ENCODE measurements around the gene ACOT6. TPM values are rescaled to one million over a fixed set of nuclear protein-coding genes. Genes with fewer than 3 reads are reported as not detected.
"Not testable (repeated sequence)": the region's sequence is repeated elsewhere in the genome, so short reads cannot be mapped to it uniquely, and the experiment has no call there.

Gene ACOT6
- total RNA-seq, 1 experiment from 2014 or later, result not detected

GRCh38 chr14:73644531-73645247 is 32.4 kb downstream of the ACOT6 start, which contains the start of gene DNAL1:
TSS of gene DNAL1 (plus strand) at chr14:73644986. CDS start at chr14:73645040, 54 bp downstream.
- Histone ChIP-seq H3K27me3 (ENCODE audit: low read length) (no peaks in the 10 kb centered on the region), H2AFZ (ENCODE audit: low read length) (peak within 1 kb of the TSS; percentile 70), H4K20me1 (ENCODE audit: insufficient read depth, low read depth, low read length) (no peaks in the 10 kb centered on the region), H3K9me2 (replicated peaks; ENCODE audit: insufficient read depth, low read length) (no peaks in the 10 kb centered on the region), H3K4me3 (ENCODE audit: low read length) (peak within 1 kb of the TSS; percentile 78), H3K4me1 (ENCODE audit: low read length) (peaks cover 18% of the 10 kb centered on the region), H3K4me2 (ENCODE audit: low read depth, low read length, poor library complexity, severe bottlenecking) (peak within 1 kb of the TSS; percentile 90), H3K79me2 (ENCODE audit: low read length) (peaks cover 17% of the 10 kb centered on the region), H3K9me3 (ENCODE audit: low read length) (no peaks in the 10 kb centered on the region), H3K9ac (ENCODE audit: low read length) (peak within 1 kb of the TSS; percentile 78), H3K36me3 (ENCODE audit: insufficient read depth, low read length) (no peaks in the 10 kb centered on the region), H3K27ac (ENCODE audit: low read length) (peak within 1 kb of the TSS; percentile 33)
- DNase-seq, result peak; percentile 98

GRCh38 chr14:73645248-73645610 is 32.9 kb downstream of the ACOT6 start:
- Histone ChIP-seq H3K27ac (ENCODE audit: low read length) (no peak overlapping the region), H3K4me1 (ENCODE audit: low read length) (peaks cover 18% of the 10 kb centered on the region), H3K9me2 (replicated peaks; ENCODE audit: insufficient read depth, low read length) (no peaks in the 10 kb centered on the region), H4K20me1 (ENCODE audit: insufficient read depth, low read depth, low read length) (no peaks in the 10 kb centered on the region), H3K36me3 (ENCODE audit: insufficient read depth, low read length) (no peaks in the 10 kb centered on the region), H3K79me2 (ENCODE audit: low read length) (peaks cover 22% of the 10 kb centered on the region), H3K9ac (ENCODE audit: low read length) (peak overlapping the region; percentile 78), H3K27me3 (ENCODE audit: low read length) (no peaks in the 10 kb centered on the region), H3K4me2 (ENCODE audit: low read depth, low read length, poor library complexity, severe bottlenecking) (peak overlapping the region; percentile 90), H3K9me3 (ENCODE audit: low read length) (no peaks in the 10 kb centered on the region), H3K4me3 (ENCODE audit: low read length) (peak overlapping the region; percentile 78), H2AFZ (ENCODE audit: low read length) (peak overlapping the region; percentile 62)
- no peak for DNase-seq

DNA sequence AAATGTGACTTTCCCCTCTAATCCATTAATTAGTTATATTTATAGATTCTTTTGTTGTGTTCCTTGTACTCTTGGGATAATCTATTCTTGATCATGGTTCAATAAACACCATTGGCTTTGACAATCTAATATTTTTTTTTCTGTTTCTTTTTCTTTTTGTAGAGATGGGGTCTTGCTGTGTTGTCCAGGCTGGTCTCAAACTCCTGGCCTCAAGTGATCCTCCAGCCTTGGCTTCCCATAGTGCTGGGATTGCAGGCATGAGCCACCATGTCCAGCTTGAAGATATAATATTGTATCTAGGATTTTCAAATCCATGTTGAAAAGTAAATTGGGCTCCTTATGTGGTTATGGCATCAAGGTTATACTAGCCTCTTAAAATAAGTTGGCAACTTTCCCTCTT is 38.7 kb downstream of the ACOT6 start:
- Histone ChIP-seq H4K20me1 (ENCODE audit: insufficient read depth, low read depth, low read length) (no peaks in the 10 kb centered on the region), H3K4me2 (ENCODE audit: low read depth, low read length, poor library complexity, severe bottlenecking) (no peak overlapping the region), H3K4me1 (ENCODE audit: low read length) (peaks cover 4% of the 10 kb centered on the region), H2AFZ (ENCODE audit: low read length) (no peak overlapping the region), H3K9ac (ENCODE audit: low read length) (no peak overlapping the region), H3K9me2 (replicated peaks; ENCODE audit: insufficient read depth, low read length) (no peaks in the 10 kb centered on the region), H3K36me3 (ENCODE audit: insufficient read depth, low read length) (peaks cover 9% of the 10 kb centered on the region), H3K27me3 (ENCODE audit: low read length) (no peaks in the 10 kb centered on the region), H3K27ac (ENCODE audit: low read length) (no peak overlapping the region), H3K79me2 (ENCODE audit: low read length) (peaks cover 12% of the 10 kb centered on the region), H3K9me3 (ENCODE audit: low read length) (no peaks in the 10 kb centered on the region), H3K4me3 (ENCODE audit: low read length) (no peak overlapping the region)
- DNase-seq, result no peak

- DNase-seq, result no peak
- H3K36me3 ChIP-seq (ENCODE audit: insufficient read depth, low read length), result peaks cover 9% of the 10 kb centered on the region
- no peak overlapping the region for H3K27ac ChIP-seq (ENCODE audit: low read length)
- H3K79me2 ChIP-seq (ENCODE audit: low read length), result no peaks in the 10 kb centered on the region; the same call in none of the 2 replicates
- no peak overlapping the region for H3K4me3 ChIP-seq (ENCODE audit: low read length)
- H3K27me3 ChIP-seq (ENCODE audit: low read length), result no peaks in the 10 kb centered on the region
- no peak overlapping the region for H2AFZ ChIP-seq (ENCODE audit: low read length)
- no peaks in the 10 kb centered on the region for H4K20me1 ChIP-seq (ENCODE audit: insufficient read depth, low read depth, low read length)
- H3K4me2 ChIP-seq (ENCODE audit: low read depth, low read length, poor library complexity, severe bottlenecking), result no peak overlapping the region
- H3K9ac ChIP-seq (ENCODE audit: low read length), result no peak overlapping the region
- H3K9me3 ChIP-seq (ENCODE audit: low read length), result no peaks in the 10 kb centered on the region
- H3K4me1 ChIP-seq (ENCODE audit: low read length), result no peaks in the 10 kb centered on the region
- H3K9me2 ChIP-seq (replicated peaks; ENCODE audit: insufficient read depth, low read length), result no peaks in the 10 kb centered on the region
These were observed 43.5 kb downstream of the ACOT6 start for GRCh38 chr14:73655851-73656250.

DNA sequence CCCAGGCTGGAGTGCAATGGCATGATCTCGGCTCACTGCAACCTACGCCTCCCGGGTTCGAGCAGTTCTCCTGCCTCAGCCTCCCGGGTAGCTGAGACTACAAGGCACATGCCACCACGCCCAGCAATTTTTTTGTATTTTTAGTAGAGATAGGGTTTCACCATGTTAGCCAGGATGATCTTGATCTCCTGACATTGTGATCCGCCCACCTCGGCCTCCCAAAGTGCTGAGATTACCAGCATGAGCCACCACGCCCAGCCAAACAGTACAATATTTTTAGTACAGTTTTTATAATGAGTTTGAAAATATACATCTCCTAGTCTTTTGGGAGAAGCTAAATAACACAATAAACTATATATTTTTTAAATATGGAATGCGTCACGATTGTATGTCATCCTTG is 46.9 kb downstream of the ACOT6 start:
- H3K79me2 ChIP-seq (ENCODE audit: low read length); H2AFZ ChIP-seq (ENCODE audit: low read length); H3K4me3 ChIP-seq (ENCODE audit: low read length); H3K27me3 ChIP-seq (ENCODE audit: low read length); H3K4me2 ChIP-seq (ENCODE audit: low read depth, low read length, poor library complexity, severe bottlenecking); DNase-seq; H3K9ac ChIP-seq (ENCODE audit: low read length); H4K20me1 ChIP-seq (ENCODE audit: insufficient read depth, low read depth, low read length); H3K36me3 ChIP-seq (ENCODE audit: insufficient read depth, low read length); H3K9me3 ChIP-seq (ENCODE audit: low read length); H3K9me2 ChIP-seq (replicated peaks; ENCODE audit: insufficient read depth, low read length); H3K27ac ChIP-seq (ENCODE audit: low read length): not testable (repeated sequence)
- H3K4me1 ChIP-seq (ENCODE audit: low read length), result peaks cover 11% of the 10 kb centered on the region

GRCh38 chr14:73660511-73660910 is 48.2 kb downstream of the ACOT6 start:
- Histone ChIP-seq H3K9me2 (replicated peaks; ENCODE audit: insufficient read depth, low read length) (no peaks in the 10 kb centered on the region), H2AFZ (ENCODE audit: low read length) (no peak overlapping the region), H3K27ac (ENCODE audit: low read length) (no peak overlapping the region), H3K79me2 (ENCODE audit: low read length) (no peaks in the 10 kb centered on the region; the same call in 1 of the 2 replicates), H3K27me3 (ENCODE audit: low read length) (no peaks in the 10 kb centered on the region), H4K20me1 (ENCODE audit: insufficient read depth, low read depth, low read length) (no peaks in the 10 kb centered on the region), H3K9me3 (ENCODE audit: low read length) (no peaks in the 10 kb centered on the region), H3K9ac (ENCODE audit: low read length) (no peak overlapping the region), H3K4me1 (ENCODE audit: low read length) (peaks cover 18% of the 10 kb centered on the region), H3K4me2 (ENCODE audit: low read depth, low read length, poor library complexity, severe bottlenecking) (no peak overlapping the region), H3K4me3 (ENCODE audit: low read length) (no peak overlapping the region), H3K36me3 (ENCODE audit: insufficient read depth, low read length) (no peaks in the 10 kb centered on the region)
- DNase-seq, result no peak

DNA sequence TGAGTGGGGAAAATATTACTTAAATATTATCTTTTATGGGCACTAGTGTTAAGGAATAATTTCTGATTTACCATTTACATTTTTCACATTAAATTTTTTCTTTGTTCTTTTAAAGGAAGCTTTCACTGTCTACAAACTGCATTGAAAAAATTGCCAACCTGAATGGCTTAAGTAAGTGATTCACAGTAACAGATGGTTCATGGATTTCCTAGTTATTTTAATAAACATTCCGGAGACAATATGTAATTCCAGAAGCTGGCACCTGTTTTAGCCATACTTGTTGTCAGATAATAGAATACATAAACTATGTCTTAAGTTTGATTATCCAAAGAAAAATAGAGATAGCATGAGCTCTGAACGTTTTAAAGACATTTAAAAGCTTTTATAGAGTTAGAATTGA is 49.6 kb downstream of the ACOT6 start:
- no peak overlapping the region for H3K27ac ChIP-seq (ENCODE audit: low read length)
- H2AFZ ChIP-seq (ENCODE audit: low read length), result no peak overlapping the region
- H4K20me1 ChIP-seq (ENCODE audit: insufficient read depth, low read depth, low read length), result no peaks in the 10 kb centered on the region
- H3K4me3 ChIP-seq (ENCODE audit: low read length), result no peak overlapping the region
- H3K9ac ChIP-seq (ENCODE audit: low read length), result no peak overlapping the region
- peaks cover 18% of the 10 kb centered on the region for H3K4me1 ChIP-seq (ENCODE audit: low read length)
- H3K36me3 ChIP-seq (ENCODE audit: insufficient read depth, low read length), result no peaks in the 10 kb centered on the region
- no peaks in the 10 kb centered on the region for H3K27me3 ChIP-seq (ENCODE audit: low read length)
- no peaks in the 10 kb centered on the region for H3K9me3 ChIP-seq (ENCODE audit: low read length)
- no peak overlapping the region for H3K4me2 ChIP-seq (ENCODE audit: low read depth, low read length, poor library complexity, severe bottlenecking)
- H3K79me2 ChIP-seq (ENCODE audit: low read length), result no peaks in the 10 kb centered on the region; the same call in 1 of the 2 replicates
- H3K9me2 ChIP-seq (replicated peaks; ENCODE audit: insufficient read depth, low read length), result no peaks in the 10 kb centered on the region
- no peak for DNase-seq

- Histone ChIP-seq H3K4me1 (ENCODE audit: low read length) (peaks cover 18% of the 10 kb centered on the region), H3K27me3 (ENCODE audit: low read length) (no peaks in the 10 kb centered on the region), H3K9me2 (replicated peaks; ENCODE audit: insufficient read depth, low read length) (no peaks in the 10 kb centered on the region), H3K4me2 (ENCODE audit: low read depth, low read length, poor library complexity, severe bottlenecking) (no peak overlapping the region), H3K36me3 (ENCODE audit: insufficient read depth, low read length) (no peaks in the 10 kb centered on the region), H3K9me3 (ENCODE audit: low read length) (no peaks in the 10 kb centered on the region), H2AFZ (ENCODE audit: low read length) (no peak overlapping the region), H3K79me2 (ENCODE audit: low read length) (no peaks in the 10 kb centered on the region), H4K20me1 (ENCODE audit: insufficient read depth, low read depth, low read length) (no peaks in the 10 kb centered on the region), H3K4me3 (ENCODE audit: low read length) (no peak overlapping the region), H3K9ac (ENCODE audit: low read length) (no peak overlapping the region), H3K27ac (ENCODE audit: low read length) (no peak overlapping the region)
- no peak for DNase-seq
These were observed 50.2 kb downstream of the ACOT6 start for GRCh38 chr14:73662487-73662943.

Data from Karpas-422 (cell line).